PC-9 (cell line): ENCODE results near the gene MYO1B.

Source experiments
- EZH2 ChIP-seq: fragments of 200-600 bp; sonication (generic); IDR thresholded peaks from 2 replicates; pipeline ENCODE4 v1.8.0; 2017; ENCODE audit warnings: antibody characterized with exemption, low read depth
- TF ChIP-seq, protein P1 (sequence below): fragments of 200-600 bp; sonication (generic); conservative IDR thresholded peaks from 2 replicates; pipeline ENCODE4 v1.6.1; 2017; ENCODE audit warnings: mixed run types, antibody characterized with exemption, mild to moderate bottlenecking, moderate library complexity

DNA sequence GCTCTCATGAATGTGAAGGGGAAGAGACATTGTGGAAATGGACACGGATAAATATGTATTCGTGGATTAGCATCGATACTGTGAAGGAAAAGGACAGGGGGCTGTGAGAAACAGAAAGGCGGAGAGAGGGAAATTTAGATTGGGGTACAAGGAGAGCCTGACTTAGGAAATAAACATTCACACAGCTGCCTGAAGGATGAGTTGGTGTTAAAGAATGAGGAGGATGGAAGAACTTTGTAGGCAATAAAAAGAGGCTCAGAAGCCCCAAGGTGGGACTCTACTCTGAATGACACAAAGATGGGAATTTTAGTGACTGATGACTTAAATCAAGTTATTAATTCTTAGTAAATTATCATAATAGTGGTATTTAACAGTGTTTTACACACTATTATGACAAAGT, 10.1 kb downstream of the MYO1B start:
- TF ChIP-seq, protein P1, sequence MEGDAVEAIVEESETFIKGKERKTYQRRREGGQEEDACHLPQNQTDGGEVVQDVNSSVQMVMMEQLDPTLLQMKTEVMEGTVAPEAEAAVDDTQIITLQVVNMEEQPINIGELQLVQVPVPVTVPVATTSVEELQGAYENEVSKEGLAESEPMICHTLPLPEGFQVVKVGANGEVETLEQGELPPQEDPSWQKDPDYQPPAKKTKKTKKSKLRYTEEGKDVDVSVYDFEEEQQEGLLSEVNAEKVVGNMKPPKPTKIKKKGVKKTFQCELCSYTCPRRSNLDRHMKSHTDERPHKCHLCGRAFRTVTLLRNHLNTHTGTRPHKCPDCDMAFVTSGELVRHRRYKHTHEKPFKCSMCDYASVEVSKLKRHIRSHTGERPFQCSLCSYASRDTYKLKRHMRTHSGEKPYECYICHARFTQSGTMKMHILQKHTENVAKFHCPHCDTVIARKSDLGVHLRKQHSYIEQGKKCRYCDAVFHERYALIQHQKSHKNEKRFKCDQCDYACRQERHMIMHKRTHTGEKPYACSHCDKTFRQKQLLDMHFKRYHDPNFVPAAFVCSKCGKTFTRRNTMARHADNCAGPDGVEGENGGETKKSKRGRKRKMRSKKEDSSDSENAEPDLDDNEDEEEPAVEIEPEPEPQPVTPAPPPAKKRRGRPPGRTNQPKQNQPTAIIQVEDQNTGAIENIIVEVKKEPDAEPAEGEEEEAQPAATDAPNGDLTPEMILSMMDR, result no peak
- TF ChIP-seq EZH2, result no peak
